Measurements from ENCODE around the gene DHRS3.

DHRS3 gene

GRCh38 chr1:12598974-12599373 is 19.0 kb downstream of the DHRS3 start:
- DNase-seq (ENCODE audit: low read depth in 2 of 2), result no peak

- no peak for DNase-seq (ENCODE audit: low read depth in 2 of 2)
Observed at GRCh38 chr1:12597792-12598191, 20.2 kb downstream of the DHRS3 start.

GRCh38 chr1:12596007-12596821 is 21.8 kb downstream of the DHRS3 start:
- no peak for DNase-seq (ENCODE audit: low read depth in 2 of 2)

GRCh38 chr1:12595757-12596006 is 22.3 kb downstream of the DHRS3 start:
- DNase-seq (ENCODE audit: low read depth in 2 of 2), result no peak

GRCh38 chr1:12594966-12595756 is 22.8 kb downstream of the DHRS3 start:
- DNase-seq (ENCODE audit: low read depth in 2 of 2), result no peak

- no peak for DNase-seq (ENCODE audit: low read depth in 2 of 2)
Observed at GRCh38 chr1:12594490-12594889, 23.5 kb downstream of the DHRS3 start.

- no peak for DNase-seq (ENCODE audit: low read depth in 2 of 2)
Observed at GRCh38 chr1:12593621-12594066, 24.4 kb downstream of the DHRS3 start.

- DNase-seq (ENCODE audit: low read depth in 2 of 2), result no peak
Observed at GRCh38 chr1:12592496-12592895, 25.5 kb downstream of the DHRS3 start.

- no peak for DNase-seq (ENCODE audit: low read depth in 2 of 2)
Observed at GRCh38 chr1:12591267-12591938, 26.6 kb downstream of the DHRS3 start.

GRCh38 chr1:12588695-12589094 is 29.3 kb downstream of the DHRS3 start:
- DNase-seq (ENCODE audit: low read depth in 2 of 2), result no peak

- no peak for DNase-seq (ENCODE audit: low read depth in 2 of 2)
Observed at GRCh38 chr1:12587981-12588640, 29.9 kb downstream of the DHRS3 start.

- DNase-seq (ENCODE audit: low read depth in 2 of 2), result no peak
Observed at GRCh38 chr1:12585951-12586942, 31.8 kb downstream of the DHRS3 start.

- no peak for DNase-seq (ENCODE audit: low read depth in 2 of 2)
Observed at GRCh38 chr1:12585536-12585935, 32.5 kb downstream of the DHRS3 start.

GRCh38 chr1:12584900-12585525 is 33.0 kb downstream of the DHRS3 start:
- no peak for DNase-seq (ENCODE audit: low read depth in 2 of 2)

GRCh38 chr1:12583484-12583883 is 34.5 kb downstream of the DHRS3 start:
- DNase-seq (ENCODE audit: low read depth in 2 of 2), result no peak

- no peak for DNase-seq (ENCODE audit: low read depth in 2 of 2)
Observed at GRCh38 chr1:12582649-12583048, 35.4 kb downstream of the DHRS3 start.

- no peak for DNase-seq (ENCODE audit: low read depth in 2 of 2)
Observed at GRCh38 chr1:12581179-12581578, 36.8 kb downstream of the DHRS3 start.

GRCh38 chr1:12580054-12580887 is 37.7 kb downstream of the DHRS3 start:
- no peak for DNase-seq (ENCODE audit: low read depth in 2 of 2)

GRCh38 chr1:12578860-12579422 is 39.1 kb downstream of the DHRS3 start:
- no peak for DNase-seq (ENCODE audit: low read depth in 2 of 2)

Data from stimulated activated CD4-positive, alpha-beta T cell treated with anti-CD3 and anti-CD28 coated beads, Interleukin-1b, Interleukin-23, amount 100 ng/mL, for 1 hour (primary cell).